Vagina (tissue), 2 donors: ENCODE data around the gene KIAA1191. TPM values are rescaled to one million over a fixed set of nuclear protein-coding genes. Genes with fewer than 3 reads are reported as not detected.

Experiments
- microRNA counts, 2 donors: library from miRNA; unstranded; fragments of <30 nt; microRNA quantifications; one replicate each; lab custom pipeline; 2016 to 2017
- microRNA-seq: library from miRNA; unstranded; fragments of <30 nt; microRNA quantifications from one replicate; pipeline ENCODE4, GENCODE V29; 2017; ENCODE audit warnings: borderline number of aligned reads, borderline replicate concordance
- small RNA-seq: library from RNA; depleted of rRNA; stranded (forward); fragments of <200 nt; gene quantifications from one replicate; pipeline ENCODE3, GENCODE V24; 2016
- total RNA-seq: library from RNA; depleted of rRNA; stranded (reverse); fragments of >200 nt; gene quantifications from one replicate; pipeline ENCODE4 v1.2.3, GENCODE V29; 2016

KIAA1191 gene
- total RNA-seq, 1 donor from 2014 or later = 99.4 TPM

MicroRNAs encoded within 50 kb of the gene (microRNA counts, 767-probe panel; counts per million panel counts)
- microRNA hsa-miR-1271-5p (lab: Ali Mortazavi, UCI) = 238 to 261 counts per million in 2 donors

Small RNA genes within 50 kb of the gene (microRNA-seq; reads per million reads assigned to microRNA genes)
- gene MIR1271 = 8.6 reads per million, percentile 19 among the genes with 10 or more reads in this experiment

Small RNA genes within 50 kb of the gene (small RNA-seq; reads per million reads assigned to genes)
- gene MIR1271 = 0.86 reads per million, percentile 8 among the genes with 10 or more reads in this experiment

Other genes with a start within 250 kb of the KIAA1191 start
- gene SIMC1, start 123.3 kb downstream of the KIAA1191 start, total RNA-seq = 17.4 TPM
- gene ARL10, start 3.7 kb upstream of the KIAA1191 start, total RNA-seq = 9.8 TPM
- gene NOP16, start 26.8 kb upstream of the KIAA1191 start, total RNA-seq = 48.6 TPM
- gene HIGD2A, start 27.0 kb upstream of the KIAA1191 start, total RNA-seq = 124 TPM
- 254 TPM for gene CLTB, start 54.8 kb upstream of the KIAA1191 start, total RNA-seq
- 25.3 TPM for gene FAF2, start 86.6 kb upstream of the KIAA1191 start, total RNA-seq
- 24.6 TPM for gene RNF44, start 175.6 kb upstream of the KIAA1191 start, total RNA-seq
- not detected for gene CDHR2, start 187.6 kb upstream of the KIAA1191 start, total RNA-seq
- gene GPRIN1, start 248.4 kb upstream of the KIAA1191 start, total RNA-seq = 0.49 TPM